ENCODE measurements around the gene TNNI3K. TPM values are rescaled to one million over a fixed set of nuclear protein-coding genes. Genes with fewer than 3 reads are reported as not detected.

TNNI3K gene
- total and polyA plus RNA-seq, 4 donors, result 0.41 to 1.4 TPM; not detected in 2

DNA sequence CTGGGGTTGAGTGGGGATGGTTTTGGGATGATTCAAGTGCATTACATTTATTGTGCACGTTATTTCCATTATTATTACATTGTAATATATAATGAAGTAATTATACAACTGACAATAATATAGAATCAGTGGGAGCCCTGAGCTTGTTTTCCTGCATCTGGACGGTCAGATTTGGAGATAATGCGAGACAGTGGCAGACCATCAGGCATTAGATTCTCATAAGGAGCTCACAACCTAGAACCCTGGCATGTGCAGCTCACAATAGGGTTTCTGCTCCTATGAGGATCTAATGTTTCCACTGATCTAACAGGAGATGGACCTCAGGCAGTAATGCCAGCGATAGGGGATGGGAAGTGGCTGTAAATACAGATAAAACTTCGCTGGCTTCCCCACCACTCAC lies 355.1 kb downstream of the TNNI3K start:
- Histone ChIP-seq H3K36me3 (ENCODE audit: control insufficient read depth in 4 of 4, insufficient read depth in 4 of 4, low read length in 4 of 4) (no peaks in the 10 kb centered on the region), H3K27ac (ENCODE audit: low read depth in 1 of 2, low read length in 1 of 2) (no peak overlapping the region), H3K4me3 (no peak overlapping the region), H3K9me3 (ENCODE audit: control insufficient read depth in 4 of 4, insufficient read depth in 3 of 4, low read length in 3 of 4) (no peaks in the 10 kb centered on the region), H3K9ac (ENCODE audit: insufficient read depth in 1 of 2, low read length in 2 of 2) (no peak overlapping the region), H3K27me3 (ENCODE audit: control insufficient read depth in 3 of 3, insufficient read depth in 3 of 3, low read length in 2 of 3) (no peaks in the 10 kb centered on the region), H3K4me1 (ENCODE audit: control insufficient read depth in 5 of 5, insufficient read depth in 5 of 5, low read length in 5 of 5) (no peaks in the 10 kb centered on the region)
- no peak for TF ChIP-seq CTCF (IDR thresholded peaks at IDR 0.05; ENCODE audit: control extremely low read depth, extremely low read depth)
- ATAC-seq (ENCODE audit: insufficient read depth, low FRiP score), result no peak
- 78 to 80% methylated on average over 5 of the region's 5 CpGs for WGBS, 2 donors
- DNase-seq, result no peak

GRCh38 chr1:74591949-74592348 lies 356.8 kb downstream of the TNNI3K start:
- no peaks in the 10 kb centered on the region for H3K9me3 ChIP-seq (ENCODE audit: control insufficient read depth in 4 of 4, insufficient read depth in 3 of 4, low read length in 3 of 4)
- 81 to 94% methylated on average over 2 of the region's 2 CpGs for WGBS, 2 donors
- no peak overlapping the region for H3K4me3 ChIP-seq
- no peak overlapping the region for H3K9ac ChIP-seq (ENCODE audit: insufficient read depth in 1 of 2, low read length in 2 of 2)
- H3K36me3 ChIP-seq (ENCODE audit: control insufficient read depth in 4 of 4, insufficient read depth in 4 of 4, low read length in 4 of 4), result no peaks in the 10 kb centered on the region
- no peak for TF ChIP-seq CTCF (IDR thresholded peaks at IDR 0.05; ENCODE audit: control extremely low read depth, extremely low read depth)
- H3K27me3 ChIP-seq (ENCODE audit: control insufficient read depth in 3 of 3, insufficient read depth in 3 of 3, low read length in 2 of 3), result no peaks in the 10 kb centered on the region
- DNase-seq, result no peak
- H3K27ac ChIP-seq (ENCODE audit: low read depth in 1 of 2, low read length in 1 of 2), result no peak overlapping the region
- no peak for ATAC-seq (ENCODE audit: insufficient read depth, low FRiP score)
- H3K4me1 ChIP-seq (ENCODE audit: control insufficient read depth in 5 of 5, insufficient read depth in 5 of 5, low read length in 5 of 5), result no peaks in the 10 kb centered on the region

- Histone ChIP-seq H3K36me3 (ENCODE audit: control insufficient read depth in 4 of 4, insufficient read depth in 4 of 4, low read length in 4 of 4) (no peaks in the 10 kb centered on the region), H3K9me3 (ENCODE audit: control insufficient read depth in 4 of 4, insufficient read depth in 3 of 4, low read length in 3 of 4) (no peaks in the 10 kb centered on the region), H3K27me3 (ENCODE audit: control insufficient read depth in 3 of 3, insufficient read depth in 3 of 3, low read length in 2 of 3) (no peaks in the 10 kb centered on the region), H3K4me3 (no peak overlapping the region), H3K27ac (ENCODE audit: low read depth in 1 of 2, low read length in 1 of 2) (no peak overlapping the region), H3K9ac (ENCODE audit: insufficient read depth in 1 of 2, low read length in 2 of 2) (no peak overlapping the region), H3K4me1 (ENCODE audit: control insufficient read depth in 5 of 5, insufficient read depth in 5 of 5, low read length in 5 of 5) (no peaks in the 10 kb centered on the region)
- DNase-seq (no peak), ATAC-seq (ENCODE audit: insufficient read depth, low FRiP score) (no peak)
- 76 to 82% methylated on average over 5 of the region's 5 CpGs for WGBS, 2 donors
- no peak for TF ChIP-seq CTCF (IDR thresholded peaks at IDR 0.05; ENCODE audit: control extremely low read depth, extremely low read depth)
Measured at GRCh38 chr1:74592580-74593355, 357.6 kb downstream of the TNNI3K start.

Other genes starting within 250 kb of the TNNI3K start
- 1 to 10 TPM; 1.4 to 2.0 TPM for gene LRRIQ3, start 37.2 kb upstream of the TNNI3K start, total RNA-seq
- under 1 TPM; 0.65 to 0.94 TPM for gene LRRIQ3, start 37.2 kb upstream of the TNNI3K start, polyA plus RNA-seq
- gene FPGT, start 37.1 kb upstream of the TNNI3K start, total RNA-seq, result 10 to 100 TPM; 21.0 to 26.5 TPM
- 1 to 10 TPM; 5.8 to 9.2 TPM for gene FPGT, start 37.1 kb upstream of the TNNI3K start, polyA plus RNA-seq

Measured in lung (tissue), 12 donors.